ENCODE data around the gene MEGF10.

Gene MEGF10

GRCh38 chr5:127471211-127471610 lies 180.6 kb downstream of the MEGF10 start:
- Histone ChIP-seq H3K27ac (ENCODE audit: low read depth, low read length) (no peak overlapping the region), H3K4me1 (ENCODE audit: control insufficient read depth, insufficient read depth, low read length) (no peaks in the 10 kb centered on the region), H3K27me3 (ENCODE audit: control insufficient read depth, insufficient read depth, low read length) (no peaks in the 10 kb centered on the region)

GRCh38 chr5:127472700-127473099 lies 182.1 kb downstream of the MEGF10 start:
- H3K9ac ChIP-seq (ENCODE audit: low read length), result no peak overlapping the region
- no peaks in the 10 kb centered on the region for H3K9me3 ChIP-seq (ENCODE audit: control insufficient read depth, insufficient read depth, low read depth, low read length)
- no peaks in the 10 kb centered on the region for H3K36me3 ChIP-seq (ENCODE audit: control insufficient read depth, insufficient read depth, low read length)
- no peaks in the 10 kb centered on the region for H3K27me3 ChIP-seq (ENCODE audit: control insufficient read depth, insufficient read depth, low read length)
- no peak overlapping the region for H3K4me3 ChIP-seq (ENCODE audit: low read depth, low read length)
- H3K27ac ChIP-seq (ENCODE audit: low read depth, low read length), result no peak overlapping the region
- no peaks in the 10 kb centered on the region for H3K4me1 ChIP-seq (ENCODE audit: control insufficient read depth, insufficient read depth, low read length)

More at GRCh38 chr5:127471211-127471610, 180.6 kb downstream of the MEGF10 start:
- no peak overlapping the region for H3K9ac ChIP-seq (ENCODE audit: low read length)
- H3K4me3 ChIP-seq (ENCODE audit: low read depth, low read length), result no peak overlapping the region
- no peaks in the 10 kb centered on the region for H3K36me3 ChIP-seq (ENCODE audit: control insufficient read depth, insufficient read depth, low read length)
- no peaks in the 10 kb centered on the region for H3K9me3 ChIP-seq (ENCODE audit: control insufficient read depth, insufficient read depth, low read depth, low read length)

GRCh38 chr5:127486471-127486870 lies 195.9 kb downstream of the MEGF10 start:
- no peaks in the 10 kb centered on the region for H3K36me3 ChIP-seq (ENCODE audit: control insufficient read depth, insufficient read depth, low read length)
- no peak overlapping the region for H3K9ac ChIP-seq (ENCODE audit: low read length)
- no peaks in the 10 kb centered on the region for H3K4me1 ChIP-seq (ENCODE audit: control insufficient read depth, insufficient read depth, low read length)
- H3K27me3 ChIP-seq (ENCODE audit: control insufficient read depth, insufficient read depth, low read length), result no peaks in the 10 kb centered on the region
- no peak overlapping the region for H3K27ac ChIP-seq (ENCODE audit: low read depth, low read length)
- H3K4me3 ChIP-seq (ENCODE audit: low read depth, low read length), result no peak overlapping the region
- peaks cover 14% of the 10 kb centered on the region for H3K9me3 ChIP-seq (ENCODE audit: control insufficient read depth, insufficient read depth, low read depth, low read length)

GRCh38 chr5:127492854-127493738 lies 202.5 kb downstream of the MEGF10 start:
- H3K4me3 ChIP-seq (ENCODE audit: low read depth, low read length), result no peak overlapping the region
- peaks cover 14% of the 10 kb centered on the region for H3K9me3 ChIP-seq (ENCODE audit: control insufficient read depth, insufficient read depth, low read depth, low read length)
- no peaks in the 10 kb centered on the region for H3K4me1 ChIP-seq (ENCODE audit: control insufficient read depth, insufficient read depth, low read length)
- no peaks in the 10 kb centered on the region for H3K27me3 ChIP-seq (ENCODE audit: control insufficient read depth, insufficient read depth, low read length)
- H3K36me3 ChIP-seq (ENCODE audit: control insufficient read depth, insufficient read depth, low read length), result no peaks in the 10 kb centered on the region
- H3K27ac ChIP-seq (ENCODE audit: low read depth, low read length), result no peak overlapping the region
- H3K9ac ChIP-seq (ENCODE audit: low read length), result no peak overlapping the region

- Histone ChIP-seq H3K9ac (ENCODE audit: low read length) (no peak overlapping the region), H3K36me3 (ENCODE audit: control insufficient read depth, insufficient read depth, low read length) (no peaks in the 10 kb centered on the region), H3K9me3 (ENCODE audit: control insufficient read depth, insufficient read depth, low read depth, low read length) (no peaks in the 10 kb centered on the region), H3K4me3 (ENCODE audit: low read depth, low read length) (no peak overlapping the region), H3K27me3 (ENCODE audit: control insufficient read depth, insufficient read depth, low read length) (no peaks in the 10 kb centered on the region), H3K4me1 (ENCODE audit: control insufficient read depth, insufficient read depth, low read length) (no peaks in the 10 kb centered on the region), H3K27ac (ENCODE audit: low read depth, low read length) (no peak overlapping the region)
Observed at GRCh38 chr5:127498548-127498947, 208.0 kb downstream of the MEGF10 start.

- Histone ChIP-seq H3K4me1 (ENCODE audit: control insufficient read depth, insufficient read depth, low read length) (no peaks in the 10 kb centered on the region; the same call in 1 of the 2 replicates), H3K9ac (ENCODE audit: low read length) (no peak overlapping the region), H3K36me3 (ENCODE audit: control insufficient read depth, insufficient read depth, low read length) (no peaks in the 10 kb centered on the region), H3K27me3 (ENCODE audit: control insufficient read depth, insufficient read depth, low read length) (no peaks in the 10 kb centered on the region), H3K9me3 (ENCODE audit: control insufficient read depth, insufficient read depth, low read depth, low read length) (no peaks in the 10 kb centered on the region), H3K4me3 (ENCODE audit: low read depth, low read length) (no peak overlapping the region), H3K27ac (ENCODE audit: low read depth, low read length) (no peak overlapping the region)
Observed at GRCh38 chr5:127505905-127506304, 215.3 kb downstream of the MEGF10 start.

GRCh38 chr5:127506616-127507015 lies 216.0 kb downstream of the MEGF10 start:
- Histone ChIP-seq H3K36me3 (ENCODE audit: control insufficient read depth, insufficient read depth, low read length) (no peaks in the 10 kb centered on the region), H3K9ac (ENCODE audit: low read length) (no peak overlapping the region), H3K9me3 (ENCODE audit: control insufficient read depth, insufficient read depth, low read depth, low read length) (no peaks in the 10 kb centered on the region), H3K27me3 (ENCODE audit: control insufficient read depth, insufficient read depth, low read length) (no peaks in the 10 kb centered on the region), H3K4me1 (ENCODE audit: control insufficient read depth, insufficient read depth, low read length) (no peaks in the 10 kb centered on the region; the same call in 1 of the 2 replicates), H3K4me3 (ENCODE audit: low read depth, low read length) (no peak overlapping the region), H3K27ac (ENCODE audit: low read depth, low read length) (no peak overlapping the region)

GRCh38 chr5:127508644-127509373 lies 218.2 kb downstream of the MEGF10 start:
- H3K4me3 ChIP-seq (ENCODE audit: low read depth, low read length), result no peak overlapping the region
- H3K27me3 ChIP-seq (ENCODE audit: control insufficient read depth, insufficient read depth, low read length), result no peaks in the 10 kb centered on the region
- H3K9ac ChIP-seq (ENCODE audit: low read length), result no peak overlapping the region
- no peaks in the 10 kb centered on the region for H3K36me3 ChIP-seq (ENCODE audit: control insufficient read depth, insufficient read depth, low read length)
- no peaks in the 10 kb centered on the region; the same call in 1 of the 2 replicates for H3K4me1 ChIP-seq (ENCODE audit: control insufficient read depth, insufficient read depth, low read length)
- no peak overlapping the region for H3K27ac ChIP-seq (ENCODE audit: low read depth, low read length)
- no peaks in the 10 kb centered on the region for H3K9me3 ChIP-seq (ENCODE audit: control insufficient read depth, insufficient read depth, low read depth, low read length)

Data from HUES6 (cell line).